HepG2 (cell line): ENCODE measurements around the gene TUBGCP6. TPM values are rescaled to one million over a fixed set of nuclear protein-coding genes. Genes with fewer than 3 reads are reported as not detected.

Experiments used
- ATF1 ChIP-seq: IDR thresholded peaks from 2 replicates; pipeline ENCODE4 v1.6.1; 2016; ENCODE audit warnings: mild to moderate bottlenecking, control low read depth
- GLMP ChIP-seq: sonication (generic); formaldehyde crosslinking; IDR thresholded peaks from 2 replicates; pipeline ENCODE4 v1.9.0; 2021; ENCODE audit warnings: missing genetic modification reagents, mild to moderate bottlenecking, borderline replicate concordance
- HNF4G ChIP-seq, 2 experiments: sonication (generic) in 1 of 2; formaldehyde crosslinking in 1 of 2; IDR thresholded peaks; 2 replicates each; pipeline versions ENCODE4 v1.4.0 to v1.6.1; 2011 to 2020; ENCODE audit warnings: borderline replicate concordance in 2 of 2, low read depth in 2 of 2, mild to moderate bottlenecking in 2 of 2, low read length in 1 of 2, missing genetic modification reagents in 1 of 2, moderate library complexity in 1 of 2
- MED8 ChIP-seq: sonication (generic); formaldehyde crosslinking; IDR thresholded peaks from 2 replicates; pipeline ENCODE4 v1.8.1; 2023; ENCODE audit warnings: mild to moderate bottlenecking, missing genetic modification reagents; ENCODE audit not compliant: insufficient replicate concordance
- MEIS1 ChIP-seq: sonication (generic); formaldehyde crosslinking; IDR thresholded peaks from 2 replicates; pipeline ENCODE4 v1.9.0; 2021; ENCODE audit warnings: mild to moderate bottlenecking, missing genetic modification reagents, moderate library complexity, borderline replicate concordance
- MLX ChIP-seq: IDR thresholded peaks from 2 replicates; pipeline ENCODE4 v1.6.1; 2016
- PHF8 ChIP-seq: sonication (generic); formaldehyde crosslinking; IDR thresholded peaks from 2 replicates; pipeline ENCODE4 v1.5.0; 2020; ENCODE audit warnings: missing genetic modification reagents
- PRPF4 ChIP-seq: fragments of 200-400 bp; formaldehyde crosslinking; IDR thresholded peaks from 2 replicates; pipeline ENCODE4 v1.6.1; 2016; ENCODE audit warnings: low read length, low read depth; ENCODE audit not compliant: poor library complexity, severe bottlenecking
- REXO4 ChIP-seq: sonication (generic); formaldehyde crosslinking; IDR thresholded peaks from 2 replicates; pipeline ENCODE4 v1.8.0; 2022; ENCODE audit warnings: missing genetic modification reagents, mild to moderate bottlenecking, borderline replicate concordance
- ZBTB43 ChIP-seq: sonication (generic); formaldehyde crosslinking; conservative IDR thresholded peaks from 2 replicates; pipeline ENCODE4 v1.4.0; 2020; ENCODE audit warnings: missing genetic modification reagents
- ZNF264 ChIP-seq: sonication (generic); formaldehyde crosslinking; IDR thresholded peaks from 2 replicates; pipeline ENCODE4 v1.4.0; 2020; ENCODE audit warnings: missing genetic modification reagents
- ZNF337 ChIP-seq: sonication (generic); formaldehyde crosslinking; IDR thresholded peaks from 2 replicates; pipeline ENCODE4 v1.5.1; 2020; ENCODE audit warnings: missing genetic modification reagents, low read depth, mild to moderate bottlenecking, borderline replicate concordance
- ZNF33A ChIP-seq: sonication (generic); formaldehyde crosslinking; IDR thresholded peaks from 2 replicates; pipeline ENCODE4 v1.5.1; 2020; ENCODE audit warnings: missing genetic modification reagents, mild to moderate bottlenecking, moderate library complexity, borderline replicate concordance
- ZNF558 ChIP-seq: sonication (generic); formaldehyde crosslinking; IDR thresholded peaks from 2 replicates; pipeline ENCODE4 v1.9.0; 2022; ENCODE audit warnings: mild to moderate bottlenecking, missing genetic modification reagents, borderline replicate concordance
- ZNF780A ChIP-seq: sonication (generic); formaldehyde crosslinking; IDR thresholded peaks from 2 replicates; pipeline ENCODE4 v1.8.0; 2022; ENCODE audit warnings: mild to moderate bottlenecking, missing genetic modification reagents, moderate library complexity
- ZNF781 ChIP-seq: sonication (generic); formaldehyde crosslinking; IDR thresholded peaks from 2 replicates; pipeline ENCODE4 v1.5.1; 2020; ENCODE audit warnings: borderline replicate concordance, mild to moderate bottlenecking, missing genetic modification reagents; ENCODE audit errors: not compliant biosample characterization
- ZNF883 ChIP-seq: sonication (generic); formaldehyde crosslinking; IDR thresholded peaks from 2 replicates; pipeline ENCODE4 v1.5.1; 2020; ENCODE audit warnings: mild to moderate bottlenecking, missing genetic modification reagents; ENCODE audit errors: not compliant biosample characterization
- polyA plus RNA-seq, 8 experiments: library from polyadenylated mRNA; depleted of rRNA in 3 of 8; stranded (reverse) in 7 of 8; unstranded in 1 of 8; fragments of >200 nt; fragmentation: Illumina TruSeq in 4 of 8; extraction: Trizol in 4 of 8; gene quantifications; 2 replicates each; pipeline versions ENCODE4 v1.2.1 to v1.2.3, GENCODE V29; 2011 to 2016; ENCODE audit warnings: low read depth in 4 of 8, missing spikeins in 1 of 8, mixed read lengths in 1 of 8; ENCODE audit not compliant: insufficient read depth in 1 of 8
- total RNA-seq, 5 experiments: library from RNA; depleted of rRNA; stranded (reverse); fragments of >200 nt; fragmentation: Illumina TruSeq; extraction: Trizol; gene quantifications; 2 replicates each; pipeline ENCODE4 v1.2.3, GENCODE V29; 2016; ENCODE audit warnings: low read depth in 1 of 5

The TUBGCP6 gene
- total and polyA plus RNA-seq, 2 of the 13 experiments (the other 11 are each of a cell fraction or from before 2014, with no cell fraction given), result 14.6 to 15.7 TPM

- no peak for TF ChIP-seq GLMP (CRISPR knock-in tag)
- TF ChIP-seq ZNF264, result peak; percentile 75; the same call in 1 of the 2 replicates
- no peak for TF ChIP-seq PRPF4
- no peak for TF ChIP-seq ZNF781 (CRISPR knock-in tag)
- TF ChIP-seq ZNF33A (CRISPR knock-in tag), result 0 out of 2 replicates have a peak, but pooled peaks have one; percentile 61
- peak; percentile 82 for TF ChIP-seq ZBTB43
- TF ChIP-seq ZNF558 (CRISPR knock-in tag), result no peak; the same call in 1 of the 2 replicates
- no peak for TF ChIP-seq REXO4 (CRISPR knock-in tag)
- peak; percentile 91 for TF ChIP-seq HNF4G (IDR thresholded peaks at IDR 0.05; ENCODE audit: borderline replicate concordance, low read depth, low read length)
- TF ChIP-seq HNF4G (CRISPR knock-in tag; IDR thresholded peaks at IDR 0.05; ENCODE audit: borderline replicate concordance, low read depth), result peak; percentile 97
- TF ChIP-seq ZNF883, result no peak
- TF ChIP-seq MLX (CRISPR knock-in tag), result peak; percentile 42; the same call in 1 of the 2 replicates
- no peak for TF ChIP-seq ZNF780A (CRISPR knock-in tag)
- TF ChIP-seq ATF1, result no peak
- TF ChIP-seq MEIS1 (CRISPR knock-in tag), result peak; percentile 81
- peak; percentile 86 for TF ChIP-seq PHF8 (CRISPR knock-in tag)
- no peak for TF ChIP-seq MED8 (CRISPR knock-in tag)
- no peak; the same call in 1 of the 2 replicates for TF ChIP-seq ZNF337 (CRISPR knock-in tag)
These were observed 48.9 kb upstream of the TUBGCP6 start (continued) for GRCh38 chr22:50293441-50294318.
